COLO829 (cell line): ENCODE measurements around the gene CRELD2.

ENCODE experiments used
- DNase-seq: peaks from one replicate; pipeline ENCODE4 v3.0.0; 2012; ENCODE audit warnings: low spot score

Gene CRELD2

GRCh38 chr22:49913026-49913425 is 5.4 kb upstream of the CRELD2 start:
- DNase-seq: no peak

GRCh38 chr22:49913446-49913845 is 5.0 kb upstream of the CRELD2 start:
- DNase-seq: no peak

- DNase-seq: no peak
Measured at GRCh38 chr22:49914256-49914655, 4.2 kb upstream of the CRELD2 start.

GRCh38 chr22:49915610-49916009 is 2.8 kb upstream of the CRELD2 start:
- no peak for DNase-seq

GRCh38 chr22:49916831-49917230 is 1.6 kb upstream of the CRELD2 start:
- no peak for DNase-seq

- DNase-seq: no peak
Measured at GRCh38 chr22:49918911-49919881, 762 bp downstream of the CRELD2 start.

GRCh38 chr22:49920859-49921258 is 2.4 kb downstream of the CRELD2 start:
- DNase-seq: no peak

GRCh38 chr22:49921508-49922278 is 3.3 kb downstream of the CRELD2 start:
- no peak for DNase-seq

GRCh38 chr22:49922484-49922883 is 4.0 kb downstream of the CRELD2 start:
- DNase-seq: no peak

GRCh38 chr22:49922926-49923325 is 4.5 kb downstream of the CRELD2 start:
- no peak for DNase-seq

GRCh38 chr22:49923445-49923844 is 5.0 kb downstream of the CRELD2 start:
- no peak for DNase-seq

GRCh38 chr22:49924113-49924833 is 5.8 kb downstream of the CRELD2 start:
- no peak for DNase-seq

- DNase-seq: no peak
Measured at GRCh38 chr22:49925525-49926128, 7.2 kb downstream of the CRELD2 start.

GRCh38 chr22:49926916-49927315 is 8.5 kb downstream of the CRELD2 start:
- DNase-seq: no peak

- DNase-seq: no peak
Measured at GRCh38 chr22:49927483-49928184, 9.2 kb downstream of the CRELD2 start.

GRCh38 chr22:49928185-49928495 is 9.7 kb downstream of the CRELD2 start:
- DNase-seq: no peak

- DNase-seq: no peak
Measured at GRCh38 chr22:49928555-49929210, 10.2 kb downstream of the CRELD2 start.

- DNase-seq: peak; percentile 57
Measured at GRCh38 chr22:49929211-49929979, 11.0 kb downstream of the CRELD2 start.

- no peak for DNase-seq
Measured at GRCh38 chr22:49929994-49930575, 11.7 kb downstream of the CRELD2 start.
